Loucy (cell line): Measurements from ENCODE around the gene OR52A1.

Experiments
- EZH2phosphoT487 ChIP-seq: fragments of 200-600 bp; IDR thresholded peaks from 2 replicates; pipeline ENCODE4 v1.6.1; 2018; ENCODE audit warnings: antibody characterized with exemption, mild to moderate bottlenecking, moderate library complexity, borderline replicate concordance
- TF ChIP-seq, protein P1 (sequence below): fragments of 200-600 bp; sonication (generic); conservative IDR thresholded peaks from 2 replicates; pipeline ENCODE4 v1.5.1; 2014; ENCODE audit warnings: mild to moderate bottlenecking, antibody characterized with exemption, low read length

DNA sequence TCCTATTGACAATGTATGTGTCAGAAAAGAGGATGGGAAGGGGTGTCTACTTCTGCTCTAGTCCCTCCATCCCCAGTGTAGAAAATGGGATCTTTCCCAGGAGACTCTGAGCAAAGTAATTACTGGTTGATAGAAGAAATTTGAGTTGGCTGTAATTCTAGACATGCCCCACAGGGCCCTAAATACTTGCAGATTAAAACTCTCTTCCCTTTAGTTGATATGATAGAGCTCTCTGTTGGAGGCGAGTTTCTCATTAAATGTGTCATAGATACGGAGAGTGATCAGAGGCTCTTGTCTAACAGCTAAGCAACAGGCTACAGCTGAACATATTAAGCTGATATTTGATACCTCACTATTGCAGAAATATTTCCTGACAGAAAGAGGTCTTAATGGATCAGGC lies 52.3 kb downstream of the OR52A1 start:
- TF ChIP-seq, protein P1, sequence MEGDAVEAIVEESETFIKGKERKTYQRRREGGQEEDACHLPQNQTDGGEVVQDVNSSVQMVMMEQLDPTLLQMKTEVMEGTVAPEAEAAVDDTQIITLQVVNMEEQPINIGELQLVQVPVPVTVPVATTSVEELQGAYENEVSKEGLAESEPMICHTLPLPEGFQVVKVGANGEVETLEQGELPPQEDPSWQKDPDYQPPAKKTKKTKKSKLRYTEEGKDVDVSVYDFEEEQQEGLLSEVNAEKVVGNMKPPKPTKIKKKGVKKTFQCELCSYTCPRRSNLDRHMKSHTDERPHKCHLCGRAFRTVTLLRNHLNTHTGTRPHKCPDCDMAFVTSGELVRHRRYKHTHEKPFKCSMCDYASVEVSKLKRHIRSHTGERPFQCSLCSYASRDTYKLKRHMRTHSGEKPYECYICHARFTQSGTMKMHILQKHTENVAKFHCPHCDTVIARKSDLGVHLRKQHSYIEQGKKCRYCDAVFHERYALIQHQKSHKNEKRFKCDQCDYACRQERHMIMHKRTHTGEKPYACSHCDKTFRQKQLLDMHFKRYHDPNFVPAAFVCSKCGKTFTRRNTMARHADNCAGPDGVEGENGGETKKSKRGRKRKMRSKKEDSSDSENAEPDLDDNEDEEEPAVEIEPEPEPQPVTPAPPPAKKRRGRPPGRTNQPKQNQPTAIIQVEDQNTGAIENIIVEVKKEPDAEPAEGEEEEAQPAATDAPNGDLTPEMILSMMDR, result no peak
- TF ChIP-seq EZH2phosphoT487, result no peak
